ENCODE results near the gene COBL. TPM values are rescaled to one million over a fixed set of nuclear protein-coding genes. Genes with fewer than 3 reads are reported as not detected.

COBL gene
- total and polyA plus RNA-seq, 10 of the 15 experiments (the other 5 are each of a cell fraction or from before 2014, with no cell fraction given): 0.21 TPM; not detected in 9

GRCh38 chr7:51280156-51280555, 36.5 kb downstream of the COBL start:
- ChIA-PET CTCF (no interaction called here), POLR2A (no interaction called here), SMC1A (ENCODE audit: uncharacterized antibody, unreplicated experiment) (no interaction called here), RAD21 (ENCODE audit: unreplicated experiment) (no interaction called here)
- Histone ChIP-seq H3K4me1 (ENCODE audit: control insufficient read depth, insufficient read depth, low read length) (no peaks in the 10 kb centered on the region), H3K9ac (ENCODE audit: control insufficient read depth, insufficient read depth, low read length) (no peak overlapping the region), H4K20me1 (ENCODE audit: control insufficient read depth, insufficient read depth) (no peaks in the 10 kb centered on the region), H3K36me3 (ENCODE audit: control insufficient read depth in 2 of 2, insufficient read depth in 2 of 2, low read length in 1 of 2) (no peaks in the 10 kb centered on the region), H3K27ac (ENCODE audit: control insufficient read depth, insufficient read depth) (no peak overlapping the region), H3K4me2 (ENCODE audit: control insufficient read depth, insufficient read depth) (no peak overlapping the region), H3K27me3 (replicated peaks in 1 of 2; ENCODE audit: control insufficient read depth in 2 of 2, insufficient read depth in 2 of 2, low read length in 1 of 2) (no peaks in the 10 kb centered on the region), H3K9me3 (replicated peaks; ENCODE audit: control insufficient read depth, insufficient read depth, low read length) (no peaks in the 10 kb centered on the region), H3K79me2 (ENCODE audit: control insufficient read depth, insufficient read depth, low read length) (no peaks in the 10 kb centered on the region), H2AFZ (ENCODE audit: control insufficient read depth, low read depth, low read length) (no peak overlapping the region), H3K4me3 (no peak overlapping the region)
- ATAC-seq (no peak), DNase-seq (ENCODE audit: low read depth, low spot score) (no peak), FAIRE-seq (no peak)
- no TSS peak for BruUV-seq (replicated peaks)
- intact Hi-C loops (cut with micrococcal nuclease; ENCODE audit: unreplicated experiment): no loop called here
- 0% methylated on average over 3 of the region's 3 CpGs for WGBS (ENCODE audit: insufficient coverage, insufficient replicate concordance, low lambda C conversion rate, missing lambda C conversion rate)
- TF ChIP-seq ZNF217 (IDR thresholded peaks at IDR 0.05) (no peak), POLR2A (IDR thresholded peaks at IDR 0.05; ENCODE audit: low read depth, low read length) (no peak), HCFC1 (IDR thresholded peaks at IDR 0.05; ENCODE audit: low read length) (no peak), ETV6 (conservative IDR thresholded peaks at IDR 0.05 in 1 of 2, IDR thresholded peaks at IDR 0.05 in 1 of 2; ENCODE audit: borderline replicate concordance in 1 of 2, low read depth in 1 of 2) (no peak), CHD1 (IDR thresholded peaks at IDR 0.05; ENCODE audit: low read depth, low read length) (no peak), TBL1XR1 (IDR thresholded peaks at IDR 0.05; ENCODE audit: low read depth, low read length) (no peak), EGR1 (IDR thresholded peaks at IDR 0.05; ENCODE audit: borderline replicate concordance in 1 of 2, low read depth in 2 of 2, low read length in 2 of 2) (no peak), SMC3 (IDR thresholded peaks at IDR 0.05; ENCODE audit: borderline replicate concordance, low read length) (no peak), MEF2A (IDR thresholded peaks at IDR 0.05; ENCODE audit: insufficient read depth, low read depth, low read length) (no peak), IKZF1 (conservative IDR thresholded peaks at IDR 0.05) (no peak), FOXK2 (IDR thresholded peaks at IDR 0.05) (no peak), ZNF274 (IDR thresholded peaks at IDR 0.05; ENCODE audit: insufficient read depth, insufficient read length) (no peak), SIX5 (IDR thresholded peaks at IDR 0.05; ENCODE audit: low read depth, low read length, severe bottlenecking) (no peak), ZNF24 (IDR thresholded peaks at IDR 0.05) (no peak), ELK1 (IDR thresholded peaks at IDR 0.05; ENCODE audit: low read depth, low read length) (no peak), ZZZ3 (IDR thresholded peaks at IDR 0.05; ENCODE audit: control insufficient read depth, insufficient read length, low read depth) (no peak)
- TF ChIP-seq, protein P1, sequence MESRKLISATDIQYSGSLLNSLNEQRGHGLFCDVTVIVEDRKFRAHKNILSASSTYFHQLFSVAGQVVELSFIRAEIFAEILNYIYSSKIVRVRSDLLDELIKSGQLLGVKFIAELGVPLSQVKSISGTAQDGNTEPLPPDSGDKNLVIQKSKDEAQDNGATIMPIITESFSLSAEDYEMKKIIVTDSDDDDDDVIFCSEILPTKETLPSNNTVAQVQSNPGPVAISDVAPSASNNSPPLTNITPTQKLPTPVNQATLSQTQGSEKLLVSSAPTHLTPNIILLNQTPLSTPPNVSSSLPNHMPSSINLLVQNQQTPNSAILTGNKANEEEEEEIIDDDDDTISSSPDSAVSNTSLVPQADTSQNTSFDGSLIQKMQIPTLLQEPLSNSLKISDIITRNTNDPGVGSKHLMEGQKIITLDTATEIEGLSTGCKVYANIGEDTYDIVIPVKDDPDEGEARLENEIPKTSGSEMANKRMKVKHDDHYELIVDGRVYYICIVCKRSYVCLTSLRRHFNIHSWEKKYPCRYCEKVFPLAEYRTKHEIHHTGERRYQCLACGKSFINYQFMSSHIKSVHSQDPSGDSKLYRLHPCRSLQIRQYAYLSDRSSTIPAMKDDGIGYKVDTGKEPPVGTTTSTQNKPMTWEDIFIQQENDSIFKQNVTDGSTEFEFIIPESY (IDR thresholded peaks at IDR 0.05): no peak
- in situ Hi-C loops (cut with MboI): no loop called here

Measured in GM12878 (cell line).